Endothelial cell of umbilical vein (primary cell): ENCODE results near the gene TRRAP. TPM values are rescaled to one million over a fixed set of nuclear protein-coding genes. Genes with fewer than 3 reads are reported as not detected.

Source experiments
- BruUV-seq: library from RNA; stranded (reverse); fragments of 400-500 nt; replicated peaks from 2 replicates; lab custom pipeline; 2021; lab: Mats Ljungman, UMichigan
- CTCF ChIA-PET: fragments of 300-600, 350-600 bp; sonication (Branson Sonifier 250); formaldehyde crosslinking; loops from one replicate; lab custom pipeline; 2021; ENCODE audit warnings: antibody characterized with exemption, inconsistent platforms; lab: Charles Lee
- POLR2A ChIA-PET: fragments of 300-600, 350-600 bp; sonication (Branson Sonifier 250); formaldehyde crosslinking; loops from one replicate; lab custom pipeline; 2021; ENCODE audit warnings: antibody characterized with exemption, inconsistent platforms; lab: Charles Lee
- DNase-seq: peaks from one replicate; pipeline ENCODE4 v3.0.0-alpha.2; 2011; ENCODE audit warnings: low read depth, low spot score
- FAIRE-seq: peaks from 2 replicates; lab custom pipeline; 2011; peaks lifted over from hg19 to GRCh38; lab: Jason Lieb, UNC
- H2AFZ ChIP-seq: 2 replicates; pipeline ENCODE4 v1.6.0; 2012; ENCODE audit warnings: low read depth, low read length, control low read depth, inconsistent platforms
- H3K27ac ChIP-seq: 2 replicates; pipeline ENCODE4 v1.5.1; 2011; ENCODE audit warnings: low read depth, mild to moderate bottlenecking, control low read depth, low read length, moderate library complexity; ENCODE audit not compliant: insufficient read depth
- H3K27me3 ChIP-seq, 2 experiments: 2 replicates each; pipeline versions ENCODE4 v1.6.0 to v1.6.1; 2011; ENCODE audit warnings: low read length in 2 of 2, mixed read lengths in 1 of 2; ENCODE audit not compliant: control insufficient read depth in 2 of 2, insufficient read depth in 2 of 2
- H3K36me3 ChIP-seq, 2 experiments: 2 replicates in 1 of 2; 3 replicates in 1 of 2; pipeline ENCODE4 v1.5.1; 2011; ENCODE audit warnings: low read length in 2 of 2, mild to moderate bottlenecking in 1 of 2, moderate library complexity in 1 of 2; ENCODE audit not compliant: control insufficient read depth in 2 of 2, insufficient read depth in 2 of 2; ENCODE audit errors: extremely low read depth in 1 of 2
- H3K4me1 ChIP-seq: 3 replicates; pipeline ENCODE4 v1.5.1; 2011; ENCODE audit warnings: mild to moderate bottlenecking, low read length; ENCODE audit not compliant: control insufficient read depth, insufficient read depth; ENCODE audit errors: extremely low read depth
- H3K4me2 ChIP-seq: 2 replicates; pipeline ENCODE4 v1.6.1; 2011; ENCODE audit warnings: low read length, control low read depth, mixed read lengths; ENCODE audit not compliant: insufficient read depth
- H3K4me3 ChIP-seq, 3 experiments: fragments of 200-600 bp in 1 of 3; sonication (generic), shearing (Covaris generic) in 1 of 3; replicated peaks in 1 of 3; 2 replicates each; pipeline ENCODE4 v1.5.1; 2011 to 2016; ENCODE audit warnings: control low read depth in 3 of 3, low read length in 3 of 3, mild to moderate bottlenecking in 2 of 3, inconsistent platforms in 1 of 3, low read depth in 1 of 3, moderate library complexity in 1 of 3; ENCODE audit not compliant: insufficient read depth in 1 of 3
- H3K79me2 ChIP-seq: 2 replicates; pipeline ENCODE4 v1.6.0; 2012; ENCODE audit warnings: low read length, inconsistent platforms; ENCODE audit not compliant: control insufficient read depth, insufficient read depth
- H3K9ac ChIP-seq: replicated peaks from 2 replicates; pipeline ENCODE3; 2011; ENCODE audit warnings: low read length, control low read depth; ENCODE audit not compliant: insufficient read depth; ENCODE audit errors: extremely low read depth
- H3K9me1 ChIP-seq: replicated peaks from 3 replicates; pipeline ENCODE4 v1.6.0; 2011; ENCODE audit warnings: mild to moderate bottlenecking, low read length; ENCODE audit not compliant: control insufficient read depth, insufficient read depth; ENCODE audit errors: extremely low read depth
- H3K9me3 ChIP-seq: replicated peaks from 2 replicates; pipeline ENCODE4 v1.5.1; 2012; ENCODE audit warnings: low read length, inconsistent platforms; ENCODE audit not compliant: control insufficient read depth, insufficient read depth
- H4K20me1 ChIP-seq: replicated peaks from 2 replicates; pipeline ENCODE3; 2011; ENCODE audit warnings: mild to moderate bottlenecking, low read length; ENCODE audit not compliant: control insufficient read depth, insufficient read depth; ENCODE audit errors: extremely low read depth
- EZH2 ChIP-seq: IDR thresholded peaks from 2 replicates; pipeline ENCODE4 v1.6.1; 2012; ENCODE audit warnings: borderline replicate concordance, low read depth, mild to moderate bottlenecking, moderate library complexity, low read length, inconsistent platforms; ENCODE audit not compliant: severe bottlenecking
- FOS ChIP-seq: IDR thresholded peaks from 2 replicates; pipeline ENCODE4 v1.6.1; 2011; ENCODE audit warnings: mild to moderate bottlenecking, low read length, moderate library complexity, borderline replicate concordance; ENCODE audit not compliant: insufficient read depth
- GATA2 ChIP-seq: IDR thresholded peaks from 2 replicates; pipeline ENCODE4 v1.7.0; 2011; ENCODE audit warnings: low read depth, mild to moderate bottlenecking, moderate library complexity, mixed read lengths, low read length; ENCODE audit not compliant: insufficient read length, insufficient read depth
- JUN ChIP-seq: IDR thresholded peaks from 2 replicates; pipeline ENCODE4 v1.6.1; 2011; ENCODE audit warnings: borderline replicate concordance, low read depth; ENCODE audit not compliant: insufficient read length, insufficient read depth
- MYC ChIP-seq: IDR thresholded peaks from one replicate; pipeline ENCODE4 v1.6.1; 2011; ENCODE audit warnings: mild to moderate bottlenecking, low read depth, low read length
- POLR2A ChIP-seq: IDR thresholded peaks from 2 replicates; pipeline ENCODE4 v1.6.1; 2012; ENCODE audit warnings: low read depth, mild to moderate bottlenecking, control low read depth, low read length
- POLR2AphosphoS5 ChIP-seq: IDR thresholded peaks from 2 replicates; pipeline ENCODE4 v1.6.1; 2012; ENCODE audit warnings: low read depth, mild to moderate bottlenecking, control low read depth, low read length, moderate library complexity; ENCODE audit not compliant: insufficient read depth
- dilution Hi-C: fragments of 300-500 bp; cut with MboI; formaldehyde crosslinking; loops from one replicate; pipeline ENCODE4 v1.15.0; 2019; ENCODE audit warnings: low sequenced_read_pairs; ENCODE audit not compliant: extremely low pct_ligation_motif_present
- intact Hi-C: fragments of 100-400 bp; cut with micrococcal nuclease; formaldehyde crosslinking; loops from one replicate; pipeline ENCODE4 v1.10.0; 2022
- polyA plus RNA-seq, 4 experiments: library from polyadenylated mRNA; depleted of rRNA in 3 of 4; stranded (reverse) in 3 of 4; unstranded in 1 of 4; fragments of >200 nt; gene quantifications; 2 replicates each; pipeline versions ENCODE4 v1.2.1 to v1.2.3, GENCODE V29; 2011 to 2012; ENCODE audit warnings: missing spikeins in 1 of 4
- total RNA-seq: library from RNA; stranded (reverse); gene quantifications from 2 replicates; pipeline ENCODE4 v1.2.3, GENCODE V29; 2021
- TF ChIP-seq, protein P1 (sequence below), 2 donors: IDR thresholded peaks; 1 replicate in 1 of 2; 2 replicates in 1 of 2; pipeline ENCODE4 v1.5.1; 2011; ENCODE audit warnings: low read length in 2 of 2, mild to moderate bottlenecking in 2 of 2, moderate library complexity in 2 of 2, control low read depth in 1 of 2, inconsistent platforms in 1 of 2, low read depth in 1 of 2; ENCODE audit not compliant: insufficient read depth in 1 of 2; ENCODE audit errors: extremely low read depth in 1 of 2
- TF ChIP-seq, protein P2 (sequence below): IDR thresholded peaks from 2 replicates; pipeline ENCODE4 v1.6.1; 2011; ENCODE audit not compliant: insufficient read depth, insufficient read length

TRRAP gene
- total and polyA plus RNA-seq, 2 donors (not counting 3 experiments of a cell fraction or from before 2014, with no cell fraction given), result 21.8 to 45.8 TPM

DNA sequence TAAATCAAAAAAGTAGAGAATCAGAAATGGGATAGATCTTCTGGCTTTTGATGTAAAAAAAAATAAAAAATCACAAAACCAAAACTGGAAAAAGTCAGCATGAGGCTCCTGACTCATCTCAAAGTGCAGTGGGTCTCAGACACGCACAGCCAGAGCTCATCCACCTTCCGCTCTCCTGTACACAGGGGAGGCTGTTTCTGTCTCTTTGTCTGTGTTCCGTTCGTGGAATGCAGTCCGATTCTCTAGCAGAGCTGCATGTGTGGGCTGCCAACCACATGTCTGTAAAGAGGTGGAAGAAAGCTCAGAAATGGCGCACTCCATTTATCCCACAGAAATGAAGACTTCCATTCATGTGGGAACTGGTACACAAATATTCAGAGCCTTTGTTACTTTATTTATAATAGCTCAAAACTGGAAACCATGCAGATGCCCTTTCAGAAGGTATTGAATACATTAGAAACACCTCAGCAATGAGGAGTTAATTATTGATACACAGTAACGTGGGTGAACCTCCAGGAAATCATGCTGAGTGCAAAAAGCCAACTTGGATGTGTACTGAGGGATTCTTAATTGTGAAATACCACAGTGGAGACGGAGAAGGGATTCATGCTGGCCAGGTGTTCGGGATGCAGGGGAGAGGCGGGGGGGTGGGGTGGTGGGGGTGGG, 123.3 kb downstream of the TRRAP start:
- POLR2A ChIA-PET, result no interaction called here
- H3K79me2 ChIP-seq, result no peaks in the 10 kb centered on the region
- CTCF ChIA-PET, result no interaction called here
- no peak overlapping the region for H3K4me2 ChIP-seq
- no peak overlapping the region for H3K9ac ChIP-seq
- H3K9me3 ChIP-seq, result no peaks in the 10 kb centered on the region
- H3K36me3 ChIP-seq, result peaks cover 15 to 52% of the 10 kb centered on the region in 2 experiments
- intact Hi-C loops, result no loop called here
- no peaks in the 10 kb centered on the region for H3K27me3 ChIP-seq
- no peaks in the 10 kb centered on the region for H4K20me1 ChIP-seq
- H2AFZ ChIP-seq, result no peak overlapping the region
- FAIRE-seq (no peak), DNase-seq (no peak)
- no peaks in the 10 kb centered on the region for H3K9me1 ChIP-seq
- TF ChIP-seq, protein P1, sequence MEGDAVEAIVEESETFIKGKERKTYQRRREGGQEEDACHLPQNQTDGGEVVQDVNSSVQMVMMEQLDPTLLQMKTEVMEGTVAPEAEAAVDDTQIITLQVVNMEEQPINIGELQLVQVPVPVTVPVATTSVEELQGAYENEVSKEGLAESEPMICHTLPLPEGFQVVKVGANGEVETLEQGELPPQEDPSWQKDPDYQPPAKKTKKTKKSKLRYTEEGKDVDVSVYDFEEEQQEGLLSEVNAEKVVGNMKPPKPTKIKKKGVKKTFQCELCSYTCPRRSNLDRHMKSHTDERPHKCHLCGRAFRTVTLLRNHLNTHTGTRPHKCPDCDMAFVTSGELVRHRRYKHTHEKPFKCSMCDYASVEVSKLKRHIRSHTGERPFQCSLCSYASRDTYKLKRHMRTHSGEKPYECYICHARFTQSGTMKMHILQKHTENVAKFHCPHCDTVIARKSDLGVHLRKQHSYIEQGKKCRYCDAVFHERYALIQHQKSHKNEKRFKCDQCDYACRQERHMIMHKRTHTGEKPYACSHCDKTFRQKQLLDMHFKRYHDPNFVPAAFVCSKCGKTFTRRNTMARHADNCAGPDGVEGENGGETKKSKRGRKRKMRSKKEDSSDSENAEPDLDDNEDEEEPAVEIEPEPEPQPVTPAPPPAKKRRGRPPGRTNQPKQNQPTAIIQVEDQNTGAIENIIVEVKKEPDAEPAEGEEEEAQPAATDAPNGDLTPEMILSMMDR (IDR thresholded peaks at IDR 0.05; ENCODE audit: extremely low read depth in 1 of 2, insufficient read depth in 1 of 2, low read depth in 1 of 2, low read length in 2 of 2), result no peak
- dilution Hi-C loops, result no loop called here
- no peak overlapping the region for H3K4me3 ChIP-seq
- H3K4me1 ChIP-seq, result no peaks in the 10 kb centered on the region
- H3K27ac ChIP-seq, result no peak overlapping the region
- no TSS peak for BruUV-seq

DNA sequence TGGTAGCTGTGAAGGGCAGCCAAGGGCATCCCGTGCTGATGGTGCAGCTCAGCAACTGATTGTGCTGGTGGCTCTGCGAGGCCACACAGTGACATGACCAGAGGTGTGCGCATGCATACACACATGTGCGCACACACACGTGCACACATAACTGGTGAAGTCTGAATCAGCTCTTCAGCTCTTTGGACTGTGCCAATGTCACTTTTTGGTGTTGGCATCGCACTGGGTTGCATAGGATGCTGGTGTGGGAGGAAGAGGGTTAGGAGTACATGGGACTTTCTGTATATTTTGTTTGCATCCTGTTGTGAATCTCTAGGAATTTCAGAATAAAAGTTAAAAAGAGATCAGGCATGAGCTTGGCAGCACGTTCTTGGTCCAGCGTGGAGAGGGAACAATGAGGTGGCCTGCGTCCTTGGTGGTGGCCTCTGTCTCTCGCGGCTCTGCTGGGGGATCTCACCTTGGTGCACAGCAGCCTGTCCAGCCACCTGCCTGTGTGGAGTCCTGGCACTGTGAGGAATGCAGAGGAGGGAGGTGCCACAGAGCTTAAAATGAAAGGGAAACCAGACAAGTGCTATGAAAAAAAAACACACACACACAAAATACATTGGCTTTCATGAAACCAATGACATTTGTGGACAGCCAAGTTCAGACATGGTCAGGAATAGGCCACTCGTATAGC, 124.0 kb downstream of the TRRAP start:
- Histone ChIP-seq H2AFZ (no peak overlapping the region), H3K9me1 (no peaks in the 10 kb centered on the region), H3K4me2 (no peak overlapping the region), H3K9ac (no peak overlapping the region), H3K36me3 (peaks cover 15 to 57% of the 10 kb centered on the region in 2 experiments), H4K20me1 (no peaks in the 10 kb centered on the region), H3K4me3 (no peak overlapping the region), H3K79me2 (no peaks in the 10 kb centered on the region), H3K9me3 (no peaks in the 10 kb centered on the region), H3K27ac (no peak overlapping the region), H3K27me3 (no peaks in the 10 kb centered on the region), H3K4me1 (no peaks in the 10 kb centered on the region)
- DNase-seq (no peak), FAIRE-seq (no peak)
- no TSS peak for BruUV-seq
- CTCF ChIA-PET, result no interaction called here
- POLR2A ChIA-PET, result no interaction called here
- dilution Hi-C loops (no loop called here), intact Hi-C loops (no loop called here)
- no peak for TF ChIP-seq GATA2
- no peak for TF ChIP-seq JUN
- no peak for TF ChIP-seq MYC
- no peak for TF ChIP-seq POLR2AphosphoS5
- TF ChIP-seq FOS, result no peak
- TF ChIP-seq, protein P2, sequence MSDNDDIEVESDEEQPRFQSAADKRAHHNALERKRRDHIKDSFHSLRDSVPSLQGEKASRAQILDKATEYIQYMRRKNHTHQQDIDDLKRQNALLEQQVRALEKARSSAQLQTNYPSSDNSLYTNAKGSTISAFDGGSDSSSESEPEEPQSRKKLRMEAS, result no peak
- TF ChIP-seq, protein P1 (IDR thresholded peaks at IDR 0.05; ENCODE audit: extremely low read depth in 1 of 2, insufficient read depth in 1 of 2, low read depth in 1 of 2, low read length in 2 of 2), result no peak
- TF ChIP-seq POLR2A, result no peak
- no peak for TF ChIP-seq EZH2
